NAMALWA (cell line): ENCODE data around the gene CHN2.

ENCODE experiments used
- DNase-seq: peaks from one replicate; pipeline ENCODE4 v3.0.0-alpha.2; 2015; ENCODE audit warnings: low spot score

Gene CHN2

GRCh38 chr7:29332875-29333855 is 138.6 kb downstream of the CHN2 start:
- DNase-seq, result no peak

DNA sequence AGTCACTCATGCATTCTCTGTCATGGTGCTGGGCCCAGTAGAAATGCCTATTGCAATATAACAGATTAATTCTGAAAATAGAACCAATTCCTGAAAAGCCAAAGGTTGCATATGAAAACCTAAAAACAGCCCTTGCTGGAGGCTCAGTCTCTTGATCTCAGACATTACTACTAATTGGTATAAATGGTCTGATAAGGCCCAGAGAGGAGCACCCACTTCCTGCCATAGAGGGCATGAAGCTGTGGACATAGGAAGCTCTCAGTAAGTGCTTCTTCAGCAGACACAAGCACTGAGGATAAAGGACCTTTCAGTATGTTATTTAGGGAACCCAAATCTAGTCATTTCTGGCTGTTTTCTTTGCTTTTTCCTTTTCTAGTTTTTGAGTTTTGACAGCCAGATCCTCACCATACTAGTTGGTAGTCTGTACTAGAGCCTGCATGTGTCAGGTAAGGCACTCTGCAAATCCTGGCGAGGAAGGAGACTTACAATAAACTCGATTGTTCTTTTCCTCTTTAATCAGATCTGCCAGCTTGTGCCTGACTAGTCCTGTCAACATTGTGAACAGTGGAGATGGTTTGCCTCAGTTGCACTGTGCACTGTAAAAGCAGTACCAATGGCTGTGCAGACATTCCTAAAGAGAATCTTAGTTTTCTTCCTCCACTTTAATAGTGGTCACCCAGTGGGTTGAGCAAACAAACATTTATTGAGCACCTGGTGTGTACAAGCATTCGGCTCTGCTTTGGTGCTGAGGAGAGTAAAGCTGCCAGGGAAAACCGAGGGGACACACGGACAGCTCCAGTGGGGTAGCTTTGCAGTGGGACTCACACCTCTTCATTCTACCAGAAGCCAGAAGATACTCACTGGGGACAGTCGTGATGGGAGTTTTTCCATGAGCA is 140.9 kb downstream of the CHN2 start:
- no peak for DNase-seq

GRCh38 chr7:29337546-29338116 is 143.1 kb downstream of the CHN2 start:
- DNase-seq, result no peak

DNA sequence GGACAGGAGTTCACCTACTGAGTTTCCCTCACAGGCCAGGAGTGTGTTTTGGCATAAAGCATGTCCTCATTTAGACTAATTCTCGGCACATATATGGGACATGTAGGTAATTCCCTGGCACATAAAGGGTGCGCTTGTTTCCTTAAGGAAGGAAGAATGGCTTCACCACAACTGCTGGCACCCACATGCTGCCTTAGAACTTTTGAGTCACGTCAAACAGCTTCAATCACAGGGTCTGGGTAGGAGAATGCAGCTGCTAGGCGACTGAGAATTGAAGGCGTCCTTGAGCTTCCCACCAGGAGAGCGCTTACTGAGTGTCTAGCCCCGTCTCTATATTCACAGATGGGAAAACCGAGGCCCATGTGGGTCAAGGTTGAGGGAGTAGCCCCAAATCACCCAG is 146.1 kb downstream of the CHN2 start:
- no peak for DNase-seq

- DNase-seq, result no peak
These were observed 146.6 kb downstream of the CHN2 start for GRCh38 chr7:29341156-29341555.

GRCh38 chr7:29342761-29343160 is 148.2 kb downstream of the CHN2 start:
- no peak for DNase-seq

DNA sequence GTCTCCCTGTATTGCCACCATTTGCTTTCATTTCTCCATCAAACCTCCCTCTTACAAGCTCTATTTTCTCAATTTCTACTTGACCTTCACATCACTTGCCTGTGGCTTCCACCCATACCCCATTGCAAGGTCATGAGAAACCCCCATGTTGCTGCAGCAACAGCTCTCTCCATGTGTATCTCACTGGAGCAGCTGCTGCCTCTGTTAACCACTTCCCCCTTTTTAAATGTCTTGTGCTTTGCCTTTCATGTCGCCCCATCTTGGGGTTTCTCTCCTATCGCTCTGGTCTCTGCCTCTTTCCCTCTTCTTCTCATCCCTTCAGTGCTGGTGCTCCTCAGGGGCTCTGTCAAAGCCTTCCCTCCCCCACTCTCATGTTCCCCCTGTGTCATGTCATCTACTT is 148.8 kb downstream of the CHN2 start:
- DNase-seq, result peak; percentile 66

DNA sequence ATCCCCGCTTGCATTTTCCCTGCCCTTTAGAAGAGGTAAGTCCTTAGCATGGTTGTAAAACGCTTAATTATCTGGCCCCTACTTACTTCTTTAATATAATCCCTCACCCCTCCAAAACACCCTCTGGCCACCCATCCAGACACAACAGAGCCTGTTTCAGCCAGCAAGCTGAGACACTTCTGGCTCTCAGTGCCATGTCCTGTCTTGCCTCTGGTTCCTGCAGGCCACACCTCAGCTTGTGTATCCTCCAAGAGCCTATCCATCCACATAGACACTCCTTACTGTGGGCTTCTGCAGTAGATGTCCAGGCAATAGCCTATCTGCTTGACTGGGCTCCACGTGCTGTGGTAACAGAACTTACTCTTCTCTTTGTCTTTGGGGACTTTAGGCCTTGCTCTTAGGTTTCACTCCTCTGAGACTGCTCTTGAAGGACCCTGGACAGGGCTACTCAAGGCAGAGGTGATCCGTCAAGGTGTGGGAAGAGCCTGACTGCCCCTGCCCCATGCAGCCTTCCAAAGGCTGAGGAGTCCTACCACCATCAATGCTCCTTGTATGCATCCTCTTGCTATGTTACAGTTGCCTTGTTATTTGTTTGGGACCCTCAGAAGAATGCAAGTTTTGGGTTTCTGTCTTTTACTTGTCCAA is 149.9 kb downstream of the CHN2 start:
- no peak for DNase-seq

DNA sequence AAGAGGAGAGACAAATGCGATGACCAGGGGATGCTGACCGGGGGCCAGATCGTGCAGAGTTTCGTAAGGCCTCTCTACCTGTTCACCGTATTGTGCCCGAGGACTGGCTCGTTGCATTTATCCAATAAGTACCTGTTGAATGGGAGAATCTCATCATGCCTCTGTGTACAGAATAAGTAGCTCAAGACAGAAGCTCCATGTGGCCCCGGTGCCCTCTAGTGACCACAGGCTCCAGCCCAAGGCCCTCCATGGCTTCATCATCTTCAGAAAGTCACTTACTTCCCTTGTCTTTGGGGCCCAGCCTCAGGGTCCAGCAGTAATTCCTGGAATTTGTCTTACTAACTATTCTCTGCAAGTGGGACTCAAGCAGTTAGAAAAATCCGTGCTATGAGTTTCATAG is 151.0 kb downstream of the CHN2 start:
- DNase-seq, result peak; percentile 51

DNA sequence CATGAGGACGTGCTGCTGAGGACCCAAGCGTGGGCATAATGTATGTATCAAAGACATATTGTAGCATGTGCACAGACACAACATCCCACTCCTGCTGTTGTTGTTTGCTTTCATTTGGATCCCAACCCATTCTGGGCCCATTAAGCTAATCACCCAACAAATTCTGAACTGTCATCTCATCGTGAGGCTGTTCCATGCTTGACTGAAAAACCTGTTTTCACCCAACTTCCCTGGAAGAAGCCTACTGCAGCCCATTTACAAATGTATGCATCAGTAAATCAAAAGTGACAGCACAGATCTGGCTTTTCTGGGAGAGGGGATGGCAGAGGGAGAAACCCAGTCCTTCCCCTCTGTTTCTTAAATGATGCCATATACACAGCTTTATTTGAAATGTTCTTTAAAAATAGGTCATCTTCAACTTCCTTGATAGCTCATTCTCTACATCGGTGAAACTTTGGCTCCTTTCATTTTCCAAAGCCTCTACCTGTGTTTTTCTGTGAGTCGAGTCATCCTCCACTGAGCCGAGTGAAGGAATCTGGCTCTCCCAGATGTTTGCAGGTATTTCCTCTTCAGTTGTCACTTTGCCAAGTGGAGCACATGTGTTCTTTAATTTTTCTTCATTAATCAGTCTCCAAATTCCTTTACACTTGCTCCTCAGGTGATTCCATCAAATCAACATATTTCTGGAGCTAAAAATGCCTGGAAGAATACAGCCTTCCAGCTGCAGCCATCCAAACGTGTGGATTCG is 151.8 kb downstream of the CHN2 start:
- DNase-seq, result no peak

- DNase-seq, result no peak
These were observed 154.8 kb downstream of the CHN2 start for GRCh38 chr7:29349362-29349761.

DNA sequence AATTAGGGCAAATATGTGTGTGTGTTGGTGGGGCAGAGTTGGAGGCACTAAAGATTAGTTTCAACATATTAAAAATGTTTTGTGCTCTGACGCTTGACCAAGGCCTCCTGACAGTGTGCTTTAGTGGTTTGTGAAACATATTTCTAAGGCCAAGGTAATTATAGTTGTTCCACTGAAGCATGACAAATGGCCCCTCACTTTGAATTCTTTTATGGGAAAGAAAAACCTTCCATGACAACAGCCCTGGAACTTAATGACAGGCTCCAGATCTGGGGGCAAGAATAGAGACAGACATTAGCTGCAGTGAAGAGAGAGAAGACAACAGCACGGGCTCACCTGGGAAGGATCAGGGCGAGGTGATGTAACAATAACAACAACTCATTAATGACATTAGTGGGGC is 155.8 kb downstream of the CHN2 start:
- no peak for DNase-seq

- DNase-seq, result no peak
These were observed 157.5 kb downstream of the CHN2 start for GRCh38 chr7:29352041-29352440.

GRCh38 chr7:29353810-29354209 is 159.2 kb downstream of the CHN2 start:
- DNase-seq, result no peak

DNA sequence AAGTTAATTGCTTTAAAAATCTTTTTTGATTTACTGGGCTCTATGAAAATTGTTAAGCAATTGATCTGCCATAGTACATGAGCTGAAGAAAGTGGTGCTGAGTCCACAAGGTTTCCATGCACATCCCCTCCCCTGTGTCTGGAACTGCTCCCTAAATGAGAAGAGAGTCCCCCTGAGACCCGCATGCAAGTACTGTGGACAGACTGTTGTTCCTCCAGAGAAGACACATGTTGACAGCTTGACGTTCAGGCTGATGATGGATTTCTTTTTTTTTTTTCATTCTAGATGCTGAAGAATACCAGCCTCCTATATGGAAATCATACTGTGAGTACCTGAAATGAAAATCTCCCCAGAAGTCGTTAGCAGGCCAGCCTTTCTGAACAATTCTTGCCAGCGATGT is 159.8 kb downstream of the CHN2 start:
- DNase-seq, result no peak

- no peak for DNase-seq
These were observed 160.8 kb downstream of the CHN2 start for GRCh38 chr7:29355388-29355787.

DNA sequence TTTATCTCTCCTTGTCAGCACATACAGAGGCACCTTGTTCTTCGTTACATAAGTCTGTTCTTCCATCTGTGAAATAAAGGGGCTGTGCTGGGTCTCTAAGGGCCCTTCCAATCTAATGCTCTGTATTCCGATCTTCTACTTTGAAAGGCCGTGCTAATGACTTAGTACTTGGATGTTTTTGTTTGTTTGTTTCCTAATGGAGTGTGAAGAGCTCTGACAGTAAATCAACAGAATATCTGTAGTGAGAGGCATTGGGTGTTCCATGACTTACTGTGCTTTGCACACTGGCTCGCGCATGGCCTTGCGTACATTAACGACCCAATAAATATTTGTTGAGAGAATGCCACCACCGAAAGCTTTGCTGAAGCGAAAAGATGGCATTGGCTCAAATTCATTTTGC is 162.1 kb downstream of the CHN2 start:
- DNase-seq, result no peak

DNA sequence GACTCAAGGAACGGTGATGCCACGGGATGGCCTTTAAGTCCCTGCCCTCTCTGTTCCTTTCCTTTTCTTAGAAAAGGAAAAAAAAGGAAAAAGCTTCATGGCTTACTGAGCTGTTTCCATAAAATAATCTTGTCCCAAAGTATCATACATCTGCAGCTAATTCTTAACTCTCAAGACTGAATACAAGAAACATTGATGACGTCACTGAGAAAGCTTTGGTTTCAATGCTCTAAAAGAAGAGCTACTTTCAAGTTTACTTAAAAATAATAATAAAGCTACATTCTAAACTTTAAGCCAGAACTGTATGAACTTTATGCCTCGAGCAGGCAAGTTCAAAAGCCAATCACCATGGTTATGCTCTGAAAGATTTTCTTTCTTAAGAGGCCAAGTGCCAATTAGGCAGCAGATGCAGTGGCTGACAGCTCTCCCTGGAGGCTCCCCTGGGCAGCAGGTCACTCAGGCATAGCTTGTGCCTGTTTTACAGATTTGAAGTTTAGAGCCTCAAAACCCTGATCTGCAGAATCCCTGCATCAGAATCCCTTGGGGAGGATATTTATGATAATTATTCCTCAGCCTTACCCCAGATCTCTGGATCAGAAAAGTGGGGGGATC is 165.0 kb downstream of the CHN2 start:
- DNase-seq, result no peak

DNA sequence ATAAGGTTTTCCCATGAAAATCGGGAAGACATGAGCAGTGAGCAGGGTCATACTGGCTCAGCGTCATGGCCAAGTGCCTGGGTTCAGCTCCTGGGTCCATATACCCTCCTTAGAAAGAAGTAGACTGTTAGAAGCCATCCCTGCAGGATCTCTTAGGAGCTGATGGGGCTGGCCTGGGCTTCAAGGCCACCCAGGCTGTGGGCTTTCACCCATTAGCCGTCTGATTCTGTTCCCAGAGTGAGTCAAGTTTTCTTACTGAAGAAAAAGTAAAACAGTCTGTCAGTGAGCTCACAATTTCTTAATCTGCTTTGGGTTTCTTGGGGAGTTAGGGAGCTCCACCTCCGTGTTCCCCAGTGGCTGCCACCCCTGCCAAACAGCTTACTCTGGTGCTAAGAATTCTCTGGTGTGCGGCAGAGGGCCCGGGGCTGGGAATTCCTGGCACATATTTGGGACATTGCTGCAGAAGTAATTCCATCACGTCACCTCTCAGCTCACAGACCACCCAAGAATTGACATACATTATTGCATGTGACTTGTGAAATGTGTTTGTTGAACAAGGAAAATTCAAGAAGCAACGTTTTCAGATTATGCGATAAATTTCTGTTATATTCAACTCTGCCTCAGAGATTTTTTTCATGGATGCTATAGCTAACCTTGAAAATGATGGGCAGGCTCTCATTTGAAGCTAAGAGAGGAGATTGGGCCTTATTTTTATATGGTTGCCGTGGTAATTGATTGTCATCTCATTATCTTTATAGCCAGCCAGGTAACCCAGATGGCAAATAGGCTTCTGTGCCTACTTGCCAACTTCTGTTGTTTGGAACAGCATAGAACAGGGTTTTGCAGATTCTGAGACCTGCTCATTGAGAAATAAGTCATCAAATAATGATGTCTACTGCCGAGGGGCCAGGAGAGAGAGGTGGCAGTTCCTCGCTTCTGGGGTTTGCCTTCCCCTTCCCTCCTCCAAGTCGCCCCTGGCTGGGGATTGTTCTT is 166.4 kb downstream of the CHN2 start:
- DNase-seq, result no peak

DNA sequence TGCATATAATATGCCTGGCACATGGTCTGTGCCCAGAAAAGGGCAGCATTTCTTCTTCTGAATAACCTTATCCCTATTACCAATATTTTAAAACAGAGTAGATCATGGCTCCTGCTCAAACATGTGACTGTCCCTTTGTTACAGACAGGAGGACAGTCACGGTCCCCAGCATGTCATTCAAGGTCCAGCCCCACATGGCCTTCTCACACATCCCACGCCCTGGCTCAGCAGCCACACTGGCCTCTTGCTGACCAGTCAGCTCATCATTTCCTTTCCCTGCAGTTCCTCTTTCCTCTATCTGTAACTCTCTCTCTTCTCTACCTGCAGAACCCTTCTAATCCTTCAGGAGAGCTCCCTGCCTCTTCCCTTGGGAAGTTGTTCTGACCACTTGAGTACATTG is 167.8 kb downstream of the CHN2 start:
- no peak for DNase-seq
